DMS53 (cell line): ENCODE measurements around the gene NDUFB7.
"Not testable (repeated sequence)": the region's sequence is repeated elsewhere in the genome, so short reads cannot be mapped to it uniquely, and the experiment has no call there.

Experiments
- DNase-seq: peaks from one replicate; lab custom pipeline; 2025; lab: John Stamatoyannopoulos, UW

The NDUFB7 gene

GRCh38 chr19:14553042-14553938, 18.6 kb downstream of the NDUFB7 start:
- no peak for DNase-seq

DNA sequence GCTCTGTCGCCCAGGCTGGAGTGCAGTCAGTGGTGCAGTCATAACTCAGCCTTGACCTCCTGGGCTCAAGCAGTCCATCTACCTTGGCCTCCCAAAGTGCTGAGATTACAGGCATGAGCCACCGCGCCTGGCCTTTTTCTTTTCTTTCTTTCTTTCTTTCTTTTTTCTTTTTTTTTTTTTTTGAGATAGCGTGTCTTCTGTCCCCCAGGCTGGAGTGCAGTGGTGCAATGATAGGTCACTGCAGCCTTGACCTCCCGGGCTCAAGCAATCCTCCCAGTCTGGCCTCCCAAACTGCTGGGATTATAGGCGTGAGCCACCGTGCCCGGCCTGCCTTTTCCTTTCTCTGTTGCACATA, 19.9 kb downstream of the NDUFB7 start:
- not testable (repeated sequence) for DNase-seq

DNA sequence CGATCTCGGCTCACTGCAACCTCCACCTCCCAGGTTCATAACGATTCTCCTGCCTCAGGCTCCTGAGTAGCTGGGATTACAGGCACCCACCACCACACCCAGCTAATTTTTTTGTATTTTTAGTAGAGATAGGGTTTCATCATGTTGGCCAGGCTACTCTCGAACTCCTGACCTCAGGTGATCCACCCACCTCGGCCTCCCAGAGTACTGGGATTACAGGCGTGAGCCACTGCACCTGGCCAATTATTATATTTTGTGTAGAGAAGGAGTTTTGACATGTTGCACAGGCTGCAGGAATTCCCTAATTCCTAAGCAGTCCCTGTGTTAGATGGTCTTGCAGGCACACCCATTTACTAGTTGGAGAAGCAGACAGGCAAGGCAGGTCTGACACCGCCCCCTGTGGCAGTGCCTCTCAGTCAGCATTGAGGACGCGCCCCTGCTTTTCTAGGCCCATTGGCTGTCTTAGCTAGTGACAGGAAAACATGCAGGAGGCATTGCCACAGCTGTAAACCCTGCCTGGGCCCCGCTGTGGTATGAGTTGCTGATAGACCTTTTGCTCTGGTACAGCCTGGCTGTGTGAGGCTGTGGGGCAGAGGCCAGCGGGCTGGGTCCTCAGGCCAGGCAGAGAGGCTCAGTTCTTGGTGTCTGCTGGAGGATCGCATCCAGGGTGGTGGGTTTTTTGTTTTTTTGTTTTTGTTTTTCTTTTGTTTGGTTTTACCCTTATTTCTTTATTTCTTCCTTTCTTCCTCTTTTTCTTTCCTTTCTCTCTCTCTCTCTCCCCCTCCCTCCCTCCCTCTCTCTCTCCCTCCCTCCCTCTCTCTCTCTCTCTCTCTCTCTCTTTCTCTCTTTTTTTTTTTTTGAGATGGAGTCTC, 20.5 kb downstream of the NDUFB7 start:
- not testable (repeated sequence) for DNase-seq

GRCh38 chr19:14550201-14550754, 21.6 kb downstream of the NDUFB7 start:
- DNase-seq = no peak

DNA sequence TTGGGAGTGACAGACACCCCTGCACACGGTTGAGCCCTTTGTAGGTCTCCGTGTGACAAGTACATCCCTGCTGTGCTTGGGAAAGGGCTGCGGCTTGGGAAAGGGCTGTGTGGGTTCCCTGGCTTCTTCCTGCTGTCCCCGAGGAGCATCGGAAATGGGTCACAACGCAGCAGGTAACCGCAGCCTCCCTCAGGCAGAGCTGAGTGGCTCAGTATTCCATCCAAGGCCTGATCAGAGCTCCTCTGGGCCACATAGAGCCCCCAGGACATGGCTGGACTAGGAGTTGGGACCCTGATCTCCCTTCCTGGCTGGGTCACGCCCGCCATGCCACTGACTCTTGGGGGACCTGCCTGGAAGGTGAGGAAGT, 26.2 kb downstream of the NDUFB7 start:
- DNase-seq = no peak

GRCh38 chr19:14544977-14545715, 26.7 kb downstream of the NDUFB7 start:
- no peak for DNase-seq

GRCh38 chr19:14544047-14544446, 27.8 kb downstream of the NDUFB7 start:
- no peak for DNase-seq

DNA sequence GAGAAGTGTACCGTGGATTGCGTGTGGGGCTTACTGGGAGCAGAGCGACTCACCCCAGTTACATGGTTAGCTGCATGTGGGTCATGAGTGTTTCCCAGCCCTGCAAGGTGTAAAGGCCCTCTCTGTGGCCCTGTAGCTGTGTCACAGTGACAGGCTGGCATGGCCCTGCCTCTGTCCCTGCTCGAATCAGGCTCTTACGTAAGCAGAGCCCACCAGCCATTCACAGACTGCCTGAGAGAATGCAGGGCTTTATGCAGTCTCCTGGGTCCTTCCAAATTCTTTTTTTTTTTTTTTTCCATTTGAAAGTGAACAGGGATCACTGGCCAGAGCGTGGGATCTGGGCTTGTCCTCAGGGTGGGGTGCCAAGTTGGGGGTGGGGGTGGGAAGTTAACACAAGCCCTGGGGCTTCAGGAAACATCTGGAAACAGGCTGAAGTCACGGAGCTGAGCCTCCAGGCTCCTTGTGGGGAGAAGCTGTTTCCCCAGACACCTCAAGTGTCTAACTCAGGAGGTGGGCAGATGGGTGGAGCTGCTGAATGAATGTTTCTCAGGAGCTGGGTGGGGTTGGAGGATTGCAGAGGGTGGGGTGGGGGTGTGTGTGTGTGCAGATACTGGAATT, 29.0 kb downstream of the NDUFB7 start:
- DNase-seq = no peak

DNA sequence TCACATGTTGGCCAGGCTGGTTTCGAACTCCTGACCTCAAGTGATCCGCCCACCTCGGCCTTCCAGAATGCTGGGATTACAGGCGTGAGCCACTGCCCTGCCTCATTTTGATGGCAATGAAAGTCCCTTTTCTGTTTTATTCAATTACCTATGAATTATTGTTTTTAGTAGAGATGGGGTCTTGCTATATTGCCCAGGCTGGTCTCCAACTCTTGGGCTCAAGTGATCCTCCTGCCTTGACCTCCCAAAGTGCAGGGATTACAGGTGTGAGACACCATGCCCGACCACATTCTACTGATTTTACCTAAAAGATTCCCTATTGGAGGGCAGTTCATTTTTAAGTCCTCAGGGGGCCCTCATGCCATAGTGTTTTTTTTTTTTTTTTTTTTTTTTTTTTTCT, 29.9 kb downstream of the NDUFB7 start:
- not testable (repeated sequence) for DNase-seq

GRCh38 chr19:14540741-14541525, 30.9 kb downstream of the NDUFB7 start:
- no peak for DNase-seq

GRCh38 chr19:14536926-14537692, 34.8 kb downstream of the NDUFB7 start:
- no peak for DNase-seq

DNA sequence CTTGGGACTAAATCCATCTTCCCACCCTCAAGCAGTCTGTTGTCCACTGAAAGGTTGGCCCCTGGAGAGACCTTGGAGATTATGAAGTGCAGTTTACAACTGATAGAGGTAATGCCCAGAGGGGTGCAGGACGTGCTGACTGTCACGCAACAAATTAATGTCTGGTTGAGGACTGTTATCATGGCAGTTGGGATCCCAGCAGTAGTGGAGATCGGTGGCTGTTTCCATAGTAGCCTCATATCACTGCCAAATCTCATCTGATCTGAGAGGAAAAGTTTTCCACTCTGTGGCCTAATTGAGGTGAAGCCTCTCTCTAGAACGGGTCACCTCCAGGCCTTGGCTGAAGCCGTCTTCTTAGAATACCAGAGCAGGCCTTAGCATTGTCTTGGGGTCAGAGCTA, 38.4 kb downstream of the NDUFB7 start:
- DNase-seq = no peak

DNA sequence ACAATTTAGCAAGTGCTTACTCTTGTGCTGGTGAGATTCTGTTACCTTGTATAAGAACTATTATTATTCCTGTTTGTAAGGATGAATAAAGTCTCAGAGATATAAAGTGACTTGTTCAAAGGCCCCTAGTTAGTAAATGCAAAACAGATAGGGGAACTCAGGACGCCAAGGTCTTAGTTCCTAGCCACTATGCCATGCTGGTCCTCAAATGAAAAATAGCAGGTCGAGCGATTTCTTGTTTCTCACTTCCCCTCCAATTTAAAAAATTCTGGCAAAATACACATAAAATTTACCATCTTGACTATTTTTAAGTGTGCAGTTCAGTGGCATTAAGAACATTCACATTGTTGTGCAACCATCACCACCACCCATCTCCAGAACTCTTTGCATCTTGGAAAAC, 41.4 kb downstream of the NDUFB7 start:
- no peak for DNase-seq

- peak; percentile 61 for DNase-seq
These were observed 41.9 kb downstream of the NDUFB7 start for GRCh38 chr19:14530005-14530348.

DNA sequence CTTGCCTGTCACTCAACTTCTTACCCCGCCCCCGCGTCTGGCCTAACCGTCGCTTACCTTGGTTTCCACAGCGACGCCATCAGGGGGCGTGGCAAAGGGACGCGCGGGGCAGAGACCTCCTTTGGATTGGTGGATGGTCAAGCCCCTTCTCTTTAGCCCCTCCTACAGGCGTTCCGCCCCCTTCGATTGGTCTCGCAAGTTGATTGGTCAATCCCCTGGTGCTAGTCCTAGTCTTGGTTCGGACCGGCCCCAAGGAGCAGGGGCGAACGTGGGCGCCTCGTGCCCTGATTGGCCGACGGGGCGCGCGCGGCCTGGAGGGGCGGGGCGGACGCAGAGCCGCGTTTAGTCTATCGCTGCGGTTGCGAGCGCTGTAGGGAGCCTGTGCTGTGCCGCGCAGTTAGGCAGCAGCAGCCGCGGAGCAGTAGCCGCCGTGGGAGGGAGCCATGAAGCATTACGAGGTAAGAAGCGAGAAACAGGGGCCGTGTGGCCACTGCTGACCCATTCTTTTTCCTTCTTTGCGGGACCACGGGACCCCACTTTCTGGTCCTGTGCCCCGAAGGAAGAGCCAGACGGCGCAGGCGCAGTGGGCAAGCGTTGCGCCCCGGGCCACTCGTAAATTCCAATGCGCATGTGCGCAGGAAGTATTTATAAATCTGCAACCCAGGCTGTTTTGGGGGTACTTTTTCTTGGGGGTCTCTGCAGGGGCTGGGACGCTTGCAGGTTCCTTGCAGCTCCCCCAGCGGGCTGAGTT, 42.4 kb downstream of the NDUFB7 start, which contains the start of gene TECR:
TSS of gene TECR (plus strand) at position 341 of the 751 bp plus-strand sequence. CDS start at position 444, 103 bp downstream.
- DNase-seq = peak; percentile 99

DNA sequence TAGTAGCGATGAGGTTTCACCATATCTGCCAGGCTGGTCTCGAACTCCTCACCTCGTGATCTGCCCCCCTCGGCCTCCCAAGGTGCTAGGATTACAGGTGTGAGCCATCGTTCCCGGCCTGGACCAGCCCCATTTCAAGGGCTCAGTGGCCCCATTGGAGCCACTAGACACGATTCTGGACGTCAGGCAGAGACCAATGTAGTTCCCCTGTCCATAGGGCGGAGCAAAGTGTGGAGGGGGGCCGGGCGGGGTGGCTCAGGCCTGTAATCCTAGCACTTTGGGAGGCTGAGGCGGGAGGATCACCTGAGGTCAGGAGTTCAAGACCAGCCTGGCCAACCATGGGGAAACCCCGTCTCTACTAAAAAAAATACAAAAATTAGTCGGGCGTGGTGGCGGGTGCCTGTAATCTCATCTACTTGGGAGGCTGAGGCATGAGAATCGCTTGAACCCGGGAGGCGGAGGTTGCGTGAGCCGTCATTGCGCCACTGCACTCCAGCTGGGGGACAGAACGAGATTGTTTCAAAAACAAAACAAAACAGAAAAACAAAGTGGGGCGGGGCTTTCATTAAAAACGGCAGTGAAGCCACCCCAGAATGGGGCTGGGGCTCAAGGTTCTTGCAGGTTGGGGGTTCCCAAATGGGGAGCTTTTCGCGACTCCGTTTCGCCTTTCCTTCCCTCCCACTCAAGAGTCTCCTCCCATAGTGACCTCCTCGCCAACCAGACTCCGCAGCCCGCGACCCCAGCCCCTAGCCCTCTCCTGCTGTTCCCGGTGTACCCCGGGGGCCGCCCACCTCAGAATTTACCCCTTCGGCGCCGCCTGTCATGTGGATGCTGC, 43.2 kb downstream of the NDUFB7 start:
- no peak for DNase-seq

DNA sequence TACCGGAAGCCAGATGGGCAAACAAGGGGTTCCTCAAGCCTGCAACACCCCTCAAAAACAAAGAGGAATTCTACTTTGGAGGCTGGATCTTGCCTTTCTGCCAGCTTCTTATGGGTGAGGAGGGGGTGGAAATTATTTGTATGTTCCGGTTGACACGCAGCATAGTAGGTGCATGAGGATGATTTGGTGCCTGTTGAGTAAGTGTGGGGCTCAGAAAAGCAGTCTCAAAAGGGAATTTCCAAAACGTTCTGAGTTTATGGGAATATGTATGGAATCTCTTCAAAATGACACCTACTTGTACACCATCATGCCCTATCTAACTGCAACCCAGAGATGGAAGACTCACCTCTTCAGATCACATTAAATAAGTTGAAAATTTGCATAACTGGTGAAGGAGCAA, 45.4 kb downstream of the NDUFB7 start:
- no peak for DNase-seq

DNA sequence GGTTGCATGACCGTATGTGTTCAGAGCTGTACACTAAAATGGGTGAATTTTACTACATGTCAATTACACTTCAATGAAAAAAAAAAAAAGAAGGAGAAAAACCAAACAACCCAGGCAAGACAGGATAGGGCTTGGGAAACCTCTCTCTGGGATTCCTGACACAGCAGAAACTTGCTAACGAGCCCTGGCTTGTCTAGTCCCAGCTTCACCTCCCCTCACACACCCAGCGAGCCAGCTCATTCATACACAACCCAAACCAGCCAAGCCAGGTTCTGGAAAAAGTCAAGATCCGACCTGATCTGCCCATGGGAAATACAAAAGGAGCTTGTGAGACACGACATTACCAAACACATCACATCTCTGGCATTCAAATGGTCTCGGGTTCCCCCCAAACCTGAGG, 46.1 kb downstream of the NDUFB7 start:
- no peak for DNase-seq
